NCI-H748 treated with DMSO at 0.1 percent for 48 hours (cell line): ENCODE data around the gene ID1.
"Not testable (repeated sequence)": the region's sequence is repeated elsewhere in the genome, so short reads cannot be mapped to it uniquely, and the experiment has no call there.

Experiments used
- DNase-seq: peaks from one replicate; lab custom pipeline; 2025; lab: John Stamatoyannopoulos, UW

ID1 gene

DNA sequence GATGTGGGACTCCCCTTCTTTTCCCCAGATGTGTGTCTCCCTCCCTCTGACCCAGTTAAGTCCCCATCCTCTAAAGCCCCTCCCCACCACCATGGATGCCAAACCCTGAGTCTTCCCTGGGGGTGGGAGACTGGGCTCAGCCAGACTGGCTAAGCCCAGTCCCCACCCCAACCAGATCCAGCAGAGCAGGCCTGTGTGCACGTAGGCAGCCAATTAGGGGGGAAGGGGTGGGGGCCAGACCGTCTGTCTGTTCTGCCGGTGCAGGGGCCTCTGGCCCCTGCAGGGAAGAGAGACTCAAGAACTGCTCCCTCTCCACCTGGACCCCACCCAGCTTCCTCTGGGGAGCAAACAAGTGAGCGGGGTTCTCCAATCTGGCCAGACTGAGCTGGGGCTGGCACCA lies 33.2 kb downstream of the ID1 start:
- DNase-seq = no peak

DNA sequence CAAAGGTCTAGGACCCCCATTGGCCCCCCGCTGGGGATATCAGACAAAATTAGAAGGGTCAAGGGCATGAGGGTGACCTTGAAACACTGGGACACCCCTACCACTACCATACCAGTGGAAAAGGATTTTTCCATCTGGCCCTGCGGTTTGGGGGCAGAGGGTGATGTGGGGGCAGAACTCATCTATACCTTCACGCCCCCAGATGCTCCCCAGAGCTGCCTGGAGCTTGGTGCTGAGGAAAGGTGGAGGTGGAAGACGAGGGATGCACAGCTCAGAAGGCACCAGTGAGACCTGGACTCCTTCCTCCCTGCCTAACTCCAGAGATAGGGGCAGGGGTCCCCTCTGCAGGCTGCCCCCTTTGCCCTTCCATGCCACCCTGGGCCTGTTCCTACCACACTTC lies 33.7 kb downstream of the ID1 start:
- no peak for DNase-seq

DNA sequence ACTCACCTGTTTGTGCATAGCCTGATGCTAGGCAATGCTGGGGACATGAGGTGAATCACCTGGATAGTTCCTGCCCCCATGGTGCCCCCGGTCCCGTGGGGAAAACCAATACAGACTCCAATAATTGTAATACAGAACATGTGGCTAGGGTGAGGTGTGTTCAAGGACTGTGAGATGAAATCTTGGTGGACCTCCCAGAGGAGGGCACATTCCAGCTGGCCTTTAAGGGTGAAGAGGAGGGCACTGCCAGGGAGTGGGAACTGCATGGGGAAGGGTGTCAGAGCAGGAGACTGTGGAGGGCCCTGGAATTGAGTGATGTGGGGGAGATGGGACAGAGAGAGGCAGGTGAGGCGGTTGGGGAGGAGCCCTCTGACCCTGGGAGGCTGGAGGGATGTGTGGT lies 35.2 kb downstream of the ID1 start:
- DNase-seq = no peak

DNA sequence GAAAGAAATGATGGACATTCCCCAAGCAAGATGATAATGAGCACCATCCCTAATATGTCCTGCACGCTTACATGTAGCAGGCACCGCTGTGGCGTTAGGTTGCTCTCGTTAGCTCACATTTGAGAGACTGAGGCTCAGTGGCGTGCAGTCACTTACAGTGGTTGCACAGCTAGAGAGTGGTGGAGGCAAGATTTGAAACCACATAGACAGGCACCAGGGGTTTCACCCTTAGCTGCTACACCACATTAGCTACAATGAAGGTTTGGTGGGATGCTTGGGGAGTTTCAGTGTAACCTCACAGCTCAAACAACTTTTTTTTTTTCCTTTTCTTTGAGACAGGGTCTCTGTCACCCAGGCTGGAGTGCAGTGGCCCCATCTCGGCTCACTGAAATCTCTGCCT lies 36.3 kb downstream of the ID1 start:
- no peak for DNase-seq

DNA sequence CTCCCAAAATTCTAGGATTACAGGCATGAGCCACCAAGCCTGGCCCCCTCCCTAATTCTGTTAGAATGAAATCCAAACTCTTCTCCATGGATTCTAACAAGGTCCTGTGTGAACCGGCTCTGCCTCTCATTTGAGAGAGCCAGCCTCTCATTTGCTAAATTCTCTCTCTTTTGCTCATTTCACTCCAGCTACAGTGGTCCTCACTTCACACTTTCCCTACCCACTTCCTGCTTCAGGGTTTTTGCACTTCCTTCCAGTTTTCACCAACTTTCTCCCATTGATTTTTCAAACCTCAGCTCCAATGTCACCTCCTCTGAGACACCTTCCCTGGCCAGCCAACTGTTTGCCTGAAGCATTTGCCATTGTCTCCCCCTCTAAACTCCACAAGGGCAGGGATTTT lies 37.7 kb downstream of the ID1 start:
- DNase-seq = no peak

DNA sequence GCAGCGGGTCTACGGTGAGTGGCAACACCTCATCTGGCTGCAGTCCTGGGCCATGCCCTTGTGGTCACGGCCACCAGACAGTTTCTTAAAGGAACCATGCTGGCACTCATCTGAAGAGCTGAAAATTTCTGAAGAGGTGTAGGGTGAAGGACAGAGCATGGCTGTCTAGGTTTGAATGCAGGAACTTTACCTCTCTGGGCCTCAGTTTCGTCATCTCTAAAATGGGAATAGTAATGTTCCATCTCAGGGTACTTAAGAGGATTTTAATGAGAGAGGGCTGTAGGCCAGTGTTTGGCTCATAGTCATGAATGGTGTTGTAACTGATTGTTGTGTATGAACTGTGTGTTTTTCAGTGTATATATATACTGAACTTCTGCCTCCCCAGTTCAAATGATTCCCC lies 38.4 kb downstream of the ID1 start:
- no peak for DNase-seq

DNA sequence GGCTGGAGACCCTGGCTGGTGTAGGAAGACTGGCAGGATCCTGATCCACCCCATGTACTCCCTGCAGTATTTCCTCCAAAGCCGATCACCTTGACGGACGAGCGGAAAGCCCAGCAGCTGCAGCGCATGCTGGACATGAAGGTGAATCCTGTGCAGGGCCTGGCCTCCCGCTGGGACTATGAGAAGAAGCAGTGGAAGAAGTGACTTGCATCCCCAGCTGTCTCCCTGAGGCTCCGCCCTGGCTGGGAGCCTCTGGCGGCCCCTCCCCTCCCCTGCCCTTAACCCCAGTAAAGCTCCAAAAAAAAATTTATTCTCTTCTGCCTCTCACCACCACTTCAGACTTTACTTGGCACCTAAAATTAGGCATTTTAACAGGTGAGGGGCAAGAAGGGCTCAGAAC lies 39.6 kb downstream of the ID1 start:
- no peak for DNase-seq

DNA sequence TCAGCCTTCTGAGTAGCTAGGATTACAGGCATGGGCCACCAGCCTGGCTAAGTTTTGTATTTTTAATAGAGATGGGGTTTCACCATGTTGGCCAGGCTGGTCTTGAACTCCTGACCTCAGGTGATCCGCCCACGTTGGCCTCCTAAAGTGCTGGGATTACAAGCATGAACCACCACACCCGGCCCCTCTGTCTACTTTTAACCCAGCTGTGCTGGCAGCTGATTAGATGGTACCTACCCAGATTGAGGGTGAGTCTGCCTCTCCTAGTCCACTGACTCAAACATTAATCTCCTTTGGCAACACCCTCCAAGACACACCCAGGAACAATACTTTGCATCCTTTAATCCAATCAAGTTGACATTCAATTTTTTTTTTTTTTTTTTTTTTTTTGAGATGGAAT lies 43.0 kb downstream of the ID1 start:
- DNase-seq = not testable (repeated sequence)

DNA sequence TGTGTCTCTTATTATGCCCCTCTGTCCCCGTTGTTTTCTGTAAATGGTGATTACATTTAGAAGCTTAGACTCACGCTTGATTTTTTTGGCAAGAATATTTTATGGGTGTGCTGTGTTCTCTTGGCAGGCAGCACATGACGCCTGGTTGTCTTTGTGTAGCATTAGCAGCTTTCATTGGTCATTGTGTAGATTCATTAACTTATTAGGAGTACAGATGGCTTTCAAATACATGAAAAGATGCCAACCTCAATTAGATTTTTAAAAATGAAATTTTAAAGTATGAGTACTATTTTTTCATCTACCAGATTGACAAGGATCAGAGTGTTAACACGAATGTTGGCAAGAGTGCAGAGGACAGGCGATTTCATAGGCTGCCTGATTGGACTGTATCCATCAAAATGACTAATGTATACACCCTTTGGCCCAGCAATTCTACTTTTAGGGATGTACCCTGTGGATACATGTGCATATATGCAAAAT lies 47.9 kb downstream of the ID1 start:
- no peak for DNase-seq

DNA sequence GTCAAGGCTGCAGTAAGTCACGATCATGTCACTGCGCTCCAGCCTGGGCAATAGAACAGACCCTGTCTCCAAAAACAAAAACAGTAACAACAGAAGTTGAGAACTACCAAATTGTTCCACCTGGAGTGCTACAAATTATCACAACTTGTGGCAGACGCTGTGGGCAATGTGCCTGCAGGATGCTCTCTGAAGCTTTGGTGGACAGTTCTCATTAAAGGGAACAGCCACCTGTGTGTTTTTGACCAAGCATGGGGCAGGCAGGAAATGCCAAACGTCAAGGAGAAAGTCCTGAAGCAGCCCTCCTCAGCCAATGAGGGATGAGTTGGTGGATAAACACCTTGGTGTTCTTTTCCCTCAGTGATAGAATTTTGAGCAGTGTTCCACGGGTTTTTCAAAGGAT lies 48.5 kb downstream of the ID1 start:
- no peak for DNase-seq

DNA sequence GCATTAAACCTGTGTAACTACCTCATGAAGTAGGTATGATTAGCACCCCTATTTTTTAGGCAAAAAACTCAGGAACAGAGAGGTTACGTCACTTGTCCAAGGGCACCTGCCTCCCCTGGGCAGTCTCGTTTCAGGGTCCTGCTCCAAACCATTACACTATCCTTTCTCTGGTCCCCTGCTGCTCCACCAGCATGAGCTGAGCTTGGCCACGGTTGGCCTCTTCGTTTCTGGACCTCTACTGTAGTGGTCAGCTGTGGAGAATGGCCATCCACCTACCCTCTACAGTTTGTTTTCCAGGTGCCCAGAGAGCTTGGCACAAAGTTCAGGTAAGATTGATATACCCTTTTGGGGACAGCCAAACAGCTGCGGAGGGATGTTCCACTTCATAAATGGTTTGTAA lies 49.4 kb downstream of the ID1 start:
- DNase-seq = no peak
